Heart left ventricle (tissue), 16 donors: ENCODE data around the gene POLD1. TPM values are rescaled to one million over a fixed set of nuclear protein-coding genes. Genes with fewer than 3 reads are reported as not detected.

ENCODE experiments used
- ATAC-seq, 4 donors: fragments of 200-7000 bp; cut with Tn5 transposase; one replicate each; pipeline ENCODE4 v1.9.1; 2020 to 2022; ENCODE audit warnings: moderate library complexity in 4 of 4, mild to moderate bottlenecking in 3 of 4, moderate number of reproducible peaks in 1 of 4
- DNase-seq, 5 donors: peaks; one replicate each; pipeline ENCODE4 v3.0.0-alpha.2; 2020
- H3K27ac ChIP-seq, 12 donors: fragments of 200-600 bp; sonication (generic) in 4 of 12; one replicate each; pipeline versions ENCODE4 v1.5.0 to v1.8.0; 2016 to 2022; ENCODE audit warnings: mild to moderate bottlenecking in 2 of 12
- H3K27me3 ChIP-seq, 9 donors: fragments of 200-600 bp; sonication (generic) in 2 of 9; one replicate each; pipeline versions ENCODE4 v1.5.1 to v1.8.0; 2016 to 2022; ENCODE audit warnings: mild to moderate bottlenecking in 3 of 9
- H3K36me3 ChIP-seq, 9 donors: fragments of 200-600 bp; sonication (generic) in 2 of 9; one replicate each; pipeline versions ENCODE4 v1.5.0 to v1.8.0; 2018 to 2022; ENCODE audit warnings: mild to moderate bottlenecking in 2 of 9
- H3K4me1 ChIP-seq, 12 donors: fragments of 200-600 bp; sonication (generic) in 4 of 12; one replicate each; pipeline versions ENCODE4 v1.5.0 to v1.8.0; 2016 to 2022; ENCODE audit warnings: mild to moderate bottlenecking in 3 of 12
- H3K4me3 ChIP-seq, 12 donors: fragments of 200-600 bp; sonication (generic) in 4 of 12; one replicate each; pipeline versions ENCODE4 v1.5.0 to v1.8.0; 2017 to 2022; ENCODE audit warnings: mild to moderate bottlenecking in 9 of 12, moderate library complexity in 4 of 12
- H3K9me3 ChIP-seq, 12 donors: fragments of 200-600 bp; sonication (generic) in 4 of 12; one replicate each; pipeline versions ENCODE4 v1.5.0 to v1.8.0; 2016 to 2022; ENCODE audit warnings: mild to moderate bottlenecking in 1 of 12
- POLR2A ChIP-seq, 2 donors: fragments of 450-650 bp; IDR thresholded peaks; one replicate each; pipeline ENCODE4 v1.6.1; 2017; ENCODE audit warnings: antibody characterized with exemption in 2 of 2, mild to moderate bottlenecking in 2 of 2, moderate library complexity in 2 of 2
- WGBS, 4 donors: extraction: QIAGEN DNeasy Blood & Tissue Kit in 2 of 4; methylation state at CpG; one replicate each; pipeline versions ENCODE4 v1.1.5 to v1.1.7; 2013 to 2018; 5-methylcytosine and 5-hydroxymethylcytosine counted together
- intact Hi-C, 10 donors: fragments of 100-400 bp; cut with DNase I; formaldehyde crosslinking; loops; one replicate each; pipeline versions ENCODE4 v1.11.1 to v1.14.2; 2022
- polyA plus RNA-seq, 2 donors: library from polyadenylated mRNA; stranded (reverse); fragments of 200-250 nt; gene quantifications; one replicate each; pipeline ENCODE4 v1.2.3, GENCODE V29; 2013
- total RNA-seq, 9 donors: library from RNA; depleted of rRNA in 2 of 9; stranded (reverse); fragments of >200 nt in 2 of 9; fragmentation: NEBNext Ultra II Directional in 3 of 9; extraction: Animal tissue kit (Norgen Biotek cat#: 25700) in 3 of 9; gene quantifications; one replicate each; pipeline versions ENCODE4 v1.1.0 to v1.2.4, GENCODE V29; 2016 to 2023
- TF ChIP-seq, protein P1 (sequence below), 12 donors: fragments of 200-600 bp; sonication (generic) in 4 of 12; IDR thresholded peaks; one replicate each; pipeline versions ENCODE4 v1.5.0 to v1.8.0; 2018 to 2022; ENCODE audit warnings: antibody characterized with exemption in 12 of 12, mild to moderate bottlenecking in 5 of 12
- donor health status: ischemic (EF 13 %, LVEDD 7.1; RV severe dilation, severe dysfunction).
- donor health status: healthy with polysubstance abuse.
- donor health status: DM: no; HTN: yes; CAD: no.
- donor health status: DM: no; HTN: no; CAD: no.
- donor health status: ischemic (EF 25% LVEDD 6.9; RV normal size, moderate dysfunction).
- donor health status: ischemic (EF 25% LVEDD 5.7; RV mildly dilated, moderate dysfunction).
- donor health status: healthy.
- donor health status: DM: yes; HTN: yes; CAD: no.
- donor health status: ischemic (EF 35%, LVEDD 5.7; RV mildly dilated, moderate dysfunction).
- donor health status: nonischemic (EF 11% LVEDD 7.7; RV severe dilation, severe dysfunction).
- donor health status: DM: yes; HTN: yes; CAD: no.
- donor health status: PGD.
- donor health status: ischemic (EF 29% LVEDD 5.4; RV normal size, mild dysfunction).
- donor health status: nonischemic (EF 23%, LVEDD 6.1; RV moderate dilation, normal function).

The POLD1 gene
- total and polyA plus RNA-seq, 11 donors: 6.1 to 18.0 (median 9.6) TPM

DNA sequence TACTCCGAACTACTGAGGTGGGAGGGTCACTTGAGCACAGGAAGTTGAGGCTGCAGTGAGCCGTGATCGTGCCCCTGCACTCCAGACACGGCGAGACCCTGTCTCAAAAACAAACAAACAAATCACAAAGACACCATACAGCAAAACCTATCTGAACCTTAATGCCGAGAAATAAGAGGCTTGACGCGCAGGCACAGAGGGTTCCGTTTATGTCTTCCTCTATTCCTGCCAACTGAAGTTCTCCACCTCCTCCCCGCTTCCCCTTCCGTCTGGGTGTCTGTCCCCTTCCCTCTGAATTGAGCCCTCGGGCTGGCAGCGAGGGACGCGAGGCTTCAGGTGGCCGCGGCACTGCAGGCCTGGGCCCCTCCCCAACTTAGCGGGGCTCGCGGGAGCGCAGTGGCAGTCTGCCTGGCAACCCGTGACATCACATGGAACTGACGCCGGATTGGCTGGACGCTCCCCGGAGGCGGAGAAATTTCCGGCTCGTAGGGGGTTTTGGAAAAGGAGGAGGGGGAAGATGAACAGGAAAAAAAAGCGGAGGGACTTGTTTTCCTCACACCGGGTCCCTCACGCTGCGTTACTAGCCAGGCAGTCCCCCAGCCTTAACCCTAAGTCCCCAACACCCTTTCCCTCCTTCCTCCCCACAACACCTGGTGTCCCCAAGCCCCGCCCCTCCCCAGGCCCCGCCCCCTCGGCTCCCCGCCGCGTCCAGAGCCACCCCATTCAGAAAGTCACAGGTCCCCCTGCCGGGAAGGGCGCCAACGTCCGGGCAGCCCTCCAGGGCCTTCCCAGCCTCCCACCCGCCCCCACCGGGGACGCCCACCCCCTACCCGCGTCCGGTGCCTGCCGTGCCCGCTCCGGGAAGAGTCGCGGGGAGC, 47.4 kb downstream of the POLD1 start:
- ATAC-seq (peak; percentile 87 to 95 (median 91)), DNase-seq (peak; percentile 77 to 91 (median 85))
- Histone ChIP-seq H3K9me3 (no peaks in the 10 kb centered on the region), H3K36me3 (no peaks in the 10 kb centered on the region), H3K4me3 (peak overlapping the region; percentile 42 to 88 (median 65)), H3K27me3 (peaks cover 0 to 23% (median 11%) of the 10 kb centered on the region in 9 donors), H3K4me1 (peaks cover 0 to 30% (median 12%) of the 10 kb centered on the region in 12 donors), H3K27ac (peak overlapping the region in 11 of 12 donors; percentile 2 to 90 (median 55))
- no peak for TF ChIP-seq POLR2A (IDR thresholded peaks at IDR 0.05)
- TF ChIP-seq, protein P1, sequence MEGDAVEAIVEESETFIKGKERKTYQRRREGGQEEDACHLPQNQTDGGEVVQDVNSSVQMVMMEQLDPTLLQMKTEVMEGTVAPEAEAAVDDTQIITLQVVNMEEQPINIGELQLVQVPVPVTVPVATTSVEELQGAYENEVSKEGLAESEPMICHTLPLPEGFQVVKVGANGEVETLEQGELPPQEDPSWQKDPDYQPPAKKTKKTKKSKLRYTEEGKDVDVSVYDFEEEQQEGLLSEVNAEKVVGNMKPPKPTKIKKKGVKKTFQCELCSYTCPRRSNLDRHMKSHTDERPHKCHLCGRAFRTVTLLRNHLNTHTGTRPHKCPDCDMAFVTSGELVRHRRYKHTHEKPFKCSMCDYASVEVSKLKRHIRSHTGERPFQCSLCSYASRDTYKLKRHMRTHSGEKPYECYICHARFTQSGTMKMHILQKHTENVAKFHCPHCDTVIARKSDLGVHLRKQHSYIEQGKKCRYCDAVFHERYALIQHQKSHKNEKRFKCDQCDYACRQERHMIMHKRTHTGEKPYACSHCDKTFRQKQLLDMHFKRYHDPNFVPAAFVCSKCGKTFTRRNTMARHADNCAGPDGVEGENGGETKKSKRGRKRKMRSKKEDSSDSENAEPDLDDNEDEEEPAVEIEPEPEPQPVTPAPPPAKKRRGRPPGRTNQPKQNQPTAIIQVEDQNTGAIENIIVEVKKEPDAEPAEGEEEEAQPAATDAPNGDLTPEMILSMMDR (IDR thresholded peaks at IDR 0.05): no peak
- intact Hi-C loops: no loop called here
- 2 to 4% (median 3%) methylated on average over 35 to 54 of the region's 54 CpGs for WGBS, 4 donors

DNA sequence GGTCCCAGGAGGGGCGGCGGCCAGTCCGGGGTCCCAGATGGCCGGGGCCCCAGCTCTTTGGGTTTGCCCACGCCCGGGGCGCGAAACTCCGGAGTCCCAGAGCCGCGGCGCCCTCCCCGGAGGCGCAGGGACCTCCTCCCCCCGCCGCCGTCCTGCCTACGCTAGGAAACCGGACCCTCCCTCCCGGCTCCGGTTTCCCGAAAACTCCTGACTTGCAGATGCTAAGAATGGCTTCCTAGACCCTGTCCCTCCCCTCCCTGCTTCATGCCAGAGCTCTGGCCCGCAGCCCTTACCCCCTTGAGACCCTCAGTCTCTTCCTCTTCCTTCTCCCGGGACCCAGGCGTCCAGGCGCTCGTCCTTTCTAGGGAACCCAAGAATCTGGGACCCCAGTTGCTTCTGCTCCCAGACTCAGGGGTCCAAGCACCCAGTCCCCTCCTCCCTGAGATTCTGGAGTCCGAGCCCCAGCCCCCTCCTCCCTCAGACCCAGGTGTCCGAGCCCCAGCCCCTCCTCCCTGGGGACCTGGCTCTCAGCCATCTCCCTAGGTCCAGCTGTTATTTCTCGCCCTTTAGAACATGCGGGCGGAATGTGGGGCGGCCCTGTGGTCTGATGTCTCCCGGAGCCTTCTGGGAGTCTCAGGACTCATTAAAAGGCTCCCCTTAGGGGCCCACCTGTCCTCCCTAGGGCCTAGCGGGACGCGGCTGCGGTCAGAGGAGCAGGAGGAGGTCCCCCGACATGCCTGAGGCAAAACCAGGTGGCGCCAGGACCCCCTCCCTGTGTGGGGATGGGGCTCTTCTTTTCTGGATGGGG, 48.3 kb downstream of the POLD1 start, which contains the start of gene MYBPC2:
Gene MYBPC2, plus strand, starts transcription at position 672 of the 808 bp plus-strand sequence. Its CDS starts 62 bp downstream, at position 734.
- Histone ChIP-seq H3K27me3 (peaks cover 0 to 23% (median 11%) of the 10 kb centered on the region in 9 donors), H3K27ac (peak within 1 kb of the TSS in 10 of 12 donors; percentile 3 to 90 (median 57)), H3K36me3 (no peaks in the 10 kb centered on the region), H3K4me1 (peaks cover 0 to 30% (median 12%) of the 10 kb centered on the region in 12 donors), H3K4me3 (peak within 1 kb of the TSS; percentile 42 to 88 (median 65)), H3K9me3 (no peaks in the 10 kb centered on the region)
- intact Hi-C loops: no loop called here
- DNase-seq (peak in 1 of 5 donors; percentile 35), ATAC-seq (peak in 1 of 4 donors; percentile 4)
- TF ChIP-seq, protein P1 (IDR thresholded peaks at IDR 0.05): no peak
- no peak for TF ChIP-seq POLR2A (IDR thresholded peaks at IDR 0.05)
- 4 to 5% (median 5%) methylated on average over 18 to 40 of the region's 40 CpGs for WGBS, 4 donors

DNA sequence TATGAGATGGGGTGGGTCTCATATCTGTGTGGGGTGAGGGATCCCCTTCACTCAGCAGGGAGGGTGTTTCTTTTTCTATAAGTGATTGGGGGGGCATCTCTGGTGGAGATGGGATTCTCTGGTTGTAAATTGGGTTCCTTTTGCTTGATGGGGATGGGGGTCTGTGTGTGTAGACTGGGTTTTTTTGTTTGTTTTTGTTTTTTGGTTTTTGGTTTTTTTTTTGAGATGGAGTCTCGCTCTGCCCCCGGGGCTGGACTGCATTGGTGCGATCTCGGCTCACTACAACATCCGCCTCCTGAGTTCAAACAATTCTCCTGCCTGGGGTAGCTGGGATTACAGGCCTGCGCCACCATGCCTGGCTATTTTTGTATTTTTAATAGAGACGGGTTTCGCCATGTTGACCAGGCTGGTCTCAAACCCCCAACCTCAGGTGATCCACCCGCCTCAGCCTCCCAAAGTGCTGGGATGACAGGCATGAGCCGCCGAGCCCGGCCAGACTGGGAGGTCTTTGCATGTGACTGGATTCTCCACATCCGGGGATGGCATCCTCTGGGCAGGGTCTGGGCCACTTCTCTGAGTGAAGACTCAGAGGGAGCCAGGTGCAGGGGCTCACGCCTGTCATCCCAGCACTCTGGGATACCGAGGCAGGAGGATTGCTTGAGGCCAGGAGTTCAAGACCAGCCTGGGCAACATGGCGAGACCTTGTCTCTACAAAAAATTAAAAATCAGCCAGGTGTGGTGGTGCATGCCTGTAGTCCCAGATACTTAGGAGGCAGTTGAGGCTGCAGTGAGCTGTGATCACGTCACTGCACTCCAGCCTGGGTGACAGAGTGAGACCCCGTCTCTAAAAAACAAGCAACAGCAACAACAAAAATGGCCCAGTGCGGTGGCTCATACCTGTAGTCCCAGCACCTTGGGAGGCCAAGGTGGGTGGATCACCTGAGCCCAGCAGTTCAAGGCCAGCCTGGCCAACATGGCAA, 49.3 kb downstream of the POLD1 start:
- H3K27ac ChIP-seq: no peak overlapping the region
- no peak for ATAC-seq
- peaks cover 0 to 19% (median 11%) of the 10 kb centered on the region in 9 donors for H3K27me3 ChIP-seq
- intact Hi-C loops: no loop called here
- H3K9me3 ChIP-seq: no peaks in the 10 kb centered on the region
- no peak for DNase-seq
- peaks cover 0 to 20% (median 10%) of the 10 kb centered on the region in 12 donors for H3K4me1 ChIP-seq
- no peaks in the 10 kb centered on the region for H3K36me3 ChIP-seq
- TF ChIP-seq POLR2A (IDR thresholded peaks at IDR 0.05): no peak
- TF ChIP-seq, protein P1 (IDR thresholded peaks at IDR 0.05): no peak
- WGBS, 4 donors: 65 to 69% (median 68%) methylated on average over 17 to 19 of the region's 19 CpGs
- no peak overlapping the region for H3K4me3 ChIP-seq
